GM18873 (cell line): Measurements from ENCODE around the gene TBPL2.
"Not testable (repeated sequence)": the region's sequence is repeated elsewhere in the genome, so short reads cannot be mapped to it uniquely, and the experiment has no call there.

ENCODE experiments used
- ATAC-seq: cut with Tn5 transposase; IDR thresholded peaks from one replicate; pipeline ENCODE4 v1.9.1; 2021; ENCODE audit warnings: mild to moderate bottlenecking, moderate library complexity, moderate number of reproducible peaks; ENCODE audit not compliant: unreplicated experiment, low FRiP score

Gene TBPL2

GRCh38 chr14:55440385-55440784 lies at the start of gene TBPL2:
Gene TBPL2, minus strand, starts transcription at chr14:55440616. Its CDS starts 167 bp downstream, at chr14:55440449.
- no peak for ATAC-seq

- ATAC-seq: no peak
Measured at GRCh38 chr14:55488204-55488603, 47.8 kb upstream of the TBPL2 start.

- ATAC-seq: no peak
Measured at GRCh38 chr14:55482936-55483605, 42.7 kb upstream of the TBPL2 start.

- no peak for ATAC-seq
Measured at GRCh38 chr14:55481769-55482168, 41.4 kb upstream of the TBPL2 start.

GRCh38 chr14:55477680-55478079 lies 37.3 kb upstream of the TBPL2 start:
- no peak for ATAC-seq

GRCh38 chr14:55476448-55476847 lies 36.0 kb upstream of the TBPL2 start:
- not testable (repeated sequence) for ATAC-seq

- no peak for ATAC-seq
Measured at GRCh38 chr14:55473786-55474185, 33.4 kb upstream of the TBPL2 start.

- ATAC-seq: no peak
Measured at GRCh38 chr14:55470025-55470424, 29.6 kb upstream of the TBPL2 start.

GRCh38 chr14:55467307-55467706 lies 26.9 kb upstream of the TBPL2 start:
- ATAC-seq: no peak

- ATAC-seq: peak; percentile 92
Measured at GRCh38 chr14:55458800-55459515, 18.5 kb upstream of the TBPL2 start.

- ATAC-seq: no peak
Measured at GRCh38 chr14:55457496-55457895, 17.1 kb upstream of the TBPL2 start.

- not testable (repeated sequence) for ATAC-seq
Measured at GRCh38 chr14:55456411-55456810, 16.0 kb upstream of the TBPL2 start.

GRCh38 chr14:55454264-55455002 lies 14.0 kb upstream of the TBPL2 start:
- no peak for ATAC-seq

- ATAC-seq: no peak
Measured at GRCh38 chr14:55451950-55452349, 11.5 kb upstream of the TBPL2 start.

GRCh38 chr14:55451398-55451797 lies 11.0 kb upstream of the TBPL2 start:
- no peak for ATAC-seq

- no peak for ATAC-seq
Measured at GRCh38 chr14:55450987-55451386, 10.6 kb upstream of the TBPL2 start.

- no peak for ATAC-seq
Measured at GRCh38 chr14:55450539-55450938, 10.1 kb upstream of the TBPL2 start.

GRCh38 chr14:55450124-55450523 lies 9.7 kb upstream of the TBPL2 start:
- ATAC-seq: no peak

GRCh38 chr14:55449116-55449515 lies 8.7 kb upstream of the TBPL2 start:
- no peak for ATAC-seq

GRCh38 chr14:55448141-55448614 lies 7.8 kb upstream of the TBPL2 start:
- no peak for ATAC-seq

- no peak for ATAC-seq
Measured at GRCh38 chr14:55446833-55447232, 6.4 kb upstream of the TBPL2 start.
